Ovary (tissue), 9 donors: Measurements from ENCODE around the gene C2orf76. TPM values are rescaled to one million over a fixed set of nuclear protein-coding genes. Genes with fewer than 3 reads are reported as not detected.

ENCODE experiments used
- DNase-seq, 5 donors: peaks; one replicate each; pipeline ENCODE4 v3.0.0-alpha.2; 2019 to 2020
- H3K27ac ChIP-seq, 2 donors: fragments of 200-600 bp; one replicate each; pipeline versions ENCODE4 v1.5.1 to v1.8.0; 2019 to 2022
- H3K27me3 ChIP-seq: fragments of 200-600 bp; one replicate; pipeline ENCODE4 v1.8.0; 2022
- H3K36me3 ChIP-seq: fragments of 200-600 bp; sonication (generic); one replicate; pipeline ENCODE4 v1.5.1; 2019
- H3K4me1 ChIP-seq: one replicate; pipeline ENCODE4 v1.8.1; 2013; ENCODE audit warnings: mild to moderate bottlenecking, moderate library complexity; ENCODE audit not compliant: insufficient read depth
- H3K4me3 ChIP-seq: fragments of 200-600 bp; sonication (generic); one replicate; pipeline ENCODE4 v1.5.1; 2017
- H3K9me3 ChIP-seq, 2 donors: fragments of 200-600 bp in 1 of 2; sonication (generic) in 1 of 2; one replicate each; pipeline versions ENCODE4 v1.5.1 to v1.8.1; 2013 to 2019; ENCODE audit warnings: mild to moderate bottlenecking in 1 of 2, moderate library complexity in 1 of 2
- EP300 ChIP-seq: sonication (generic); formaldehyde crosslinking; IDR thresholded peaks from one replicate; pipeline ENCODE4 v1.6.1; 2017; ENCODE audit warnings: antibody characterized with exemption
- POLR2A ChIP-seq: fragments of 450-650 bp; IDR thresholded peaks from one replicate; pipeline ENCODE4 v1.6.1; 2017; ENCODE audit warnings: antibody characterized with exemption, mild to moderate bottlenecking, moderate library complexity
- WGBS, 3 donors: extraction: QIAGEN DNeasy Blood & Tissue Kit in 1 of 3; methylation state at CpG; one replicate each; pipeline versions ENCODE4 v1.1.5 to v1.1.7; 2013 to 2017; 5-methylcytosine and 5-hydroxymethylcytosine counted together
- intact Hi-C, 4 donors: fragments of 100-400 bp; cut with DNase I; formaldehyde crosslinking; loops; one replicate each; pipeline versions ENCODE4 v1.11.0 to v1.15.1; 2022 to 2023
- polyA plus RNA-seq, 2 donors: library from polyadenylated mRNA; stranded (reverse); fragments of 200-250 nt in 1 of 2; fragments of 350-450 nt in 1 of 2; fragmentation: Illumina TruSeq in 1 of 2; extraction: RNeasy Lipid Tissue Mini Kit (QIAGEN cat#74804) in 1 of 2; gene quantifications; one replicate each; pipeline ENCODE4 v1.2.3, GENCODE V29; 2013 to 2014
- total RNA-seq, 7 donors: library from RNA; depleted of rRNA in 2 of 7; stranded (reverse); fragments of >200 nt in 2 of 7; fragmentation: NEBNext Ultra II Directional in 3 of 7; extraction: Animal tissue kit (Norgen Biotek cat#: 25700) in 3 of 7; gene quantifications; one replicate each; pipeline versions ENCODE4 v1.1.0 to v1.2.4, GENCODE V29; 2016 to 2023
- TF ChIP-seq, protein P1 (sequence below), 3 donors: fragments of 450-650 bp in 2 of 3; fragments of 200-600 bp in 1 of 3; IDR thresholded peaks; one replicate each; pipeline versions ENCODE4 v1.5.1 to v1.8.0; 2016 to 2022; ENCODE audit warnings: antibody characterized with exemption in 3 of 3, mild to moderate bottlenecking in 1 of 3
- donor health status: DM: no; HTN: no; CAD: no; lungs with moderate emphysema.
- donor health status: DM: no; HTN: no; CAD: no.
- donor health status: Bipolar disorder and iron deficiency.
- donor health status: DM: yes; HTN: yes; CAD: no.
- donor health status: DM: no; HTN: no; CAD: no.
- donor health status: DM: yes; HTN: yes; CAD: no.

C2orf76 gene
- total and polyA plus RNA-seq, 9 donors: 12.0 to 24.1 (median 14.1) TPM

DNA sequence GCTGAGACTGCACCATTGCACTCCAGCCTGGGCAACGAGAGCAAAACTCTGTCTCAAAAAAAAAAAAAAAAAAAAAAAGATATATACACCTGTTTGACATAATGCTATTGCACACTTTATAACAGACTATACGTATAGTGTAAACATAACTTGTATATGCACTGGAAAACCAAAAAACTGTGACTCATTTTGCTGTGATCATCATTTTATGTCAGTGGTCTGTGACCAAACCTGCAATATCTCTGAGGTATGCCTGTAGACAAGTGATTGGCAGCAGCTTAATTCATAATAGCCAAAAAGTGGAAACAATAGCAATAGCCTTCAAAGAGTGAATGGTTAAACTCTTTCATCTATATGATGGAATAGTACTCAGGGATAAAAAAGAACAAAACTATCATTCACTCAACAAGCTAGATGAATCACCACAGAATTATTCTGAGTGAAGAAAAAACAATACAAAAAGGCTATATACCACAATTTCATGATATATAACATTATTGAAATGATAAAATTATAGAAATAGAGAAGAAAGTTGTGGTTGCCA is 6.1 kb downstream of the C2orf76 start:
- no peak for DNase-seq
- Histone ChIP-seq H3K9me3 (no peaks in the 10 kb centered on the region), H3K4me1 (peaks cover under 1% of the 10 kb centered on the region), H3K27ac (no peak overlapping the region), H3K27me3 (no peaks in the 10 kb centered on the region), H3K36me3 (no peaks in the 10 kb centered on the region), H3K4me3 (no peak overlapping the region)
- WGBS, 3 donors: 86 to 98% (median 96%) methylated on average over 2 of the region's 2 CpGs
- intact Hi-C loops: loop anchor here in 1 of 4 donors (10.0 kb wide), 1 partner anchor 654 kb away; the partner anchor contains the start of gene EPB41L5
- TF ChIP-seq EP300: no peak
- TF ChIP-seq, protein P1, sequence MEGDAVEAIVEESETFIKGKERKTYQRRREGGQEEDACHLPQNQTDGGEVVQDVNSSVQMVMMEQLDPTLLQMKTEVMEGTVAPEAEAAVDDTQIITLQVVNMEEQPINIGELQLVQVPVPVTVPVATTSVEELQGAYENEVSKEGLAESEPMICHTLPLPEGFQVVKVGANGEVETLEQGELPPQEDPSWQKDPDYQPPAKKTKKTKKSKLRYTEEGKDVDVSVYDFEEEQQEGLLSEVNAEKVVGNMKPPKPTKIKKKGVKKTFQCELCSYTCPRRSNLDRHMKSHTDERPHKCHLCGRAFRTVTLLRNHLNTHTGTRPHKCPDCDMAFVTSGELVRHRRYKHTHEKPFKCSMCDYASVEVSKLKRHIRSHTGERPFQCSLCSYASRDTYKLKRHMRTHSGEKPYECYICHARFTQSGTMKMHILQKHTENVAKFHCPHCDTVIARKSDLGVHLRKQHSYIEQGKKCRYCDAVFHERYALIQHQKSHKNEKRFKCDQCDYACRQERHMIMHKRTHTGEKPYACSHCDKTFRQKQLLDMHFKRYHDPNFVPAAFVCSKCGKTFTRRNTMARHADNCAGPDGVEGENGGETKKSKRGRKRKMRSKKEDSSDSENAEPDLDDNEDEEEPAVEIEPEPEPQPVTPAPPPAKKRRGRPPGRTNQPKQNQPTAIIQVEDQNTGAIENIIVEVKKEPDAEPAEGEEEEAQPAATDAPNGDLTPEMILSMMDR (IDR thresholded peaks at IDR 0.05): no peak
- no peak for TF ChIP-seq POLR2A

DNA sequence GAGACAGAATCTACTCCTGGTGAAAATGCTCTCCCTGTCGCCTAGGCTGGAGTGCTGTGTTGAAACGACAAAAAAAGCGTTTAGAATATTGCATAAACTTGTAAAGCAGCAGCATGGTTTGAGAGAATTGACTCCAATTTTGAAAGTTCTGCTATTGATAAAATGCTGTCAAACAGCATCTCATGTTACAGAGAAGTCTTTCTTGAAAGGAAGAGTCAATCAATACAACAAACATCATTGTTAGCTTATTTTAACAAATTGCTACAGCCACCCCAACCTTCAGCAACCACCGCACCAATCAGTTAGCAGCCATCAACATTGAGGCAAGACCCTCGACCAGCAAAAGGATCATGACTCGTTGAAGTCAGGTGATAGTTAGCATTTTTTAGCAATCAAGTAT is 6.9 kb downstream of the C2orf76 start:
- H3K4me3 ChIP-seq: no peak overlapping the region
- no peaks in the 10 kb centered on the region for H3K27me3 ChIP-seq
- H3K9me3 ChIP-seq: no peaks in the 10 kb centered on the region
- no peak overlapping the region for H3K27ac ChIP-seq
- no peak for DNase-seq
- no peaks in the 10 kb centered on the region for H3K36me3 ChIP-seq
- WGBS, 3 donors: 90 to 93% (median 91%) methylated on average over 6 of the region's 6 CpGs
- intact Hi-C loops: loop anchor here in 1 of 4 donors (10.0 kb wide), 1 partner anchor 655 kb away; the partner anchor contains the start of gene EPB41L5
- TF ChIP-seq EP300 (no peak), POLR2A (no peak)
- TF ChIP-seq, protein P1 (IDR thresholded peaks at IDR 0.05): no peak
- H3K4me1 ChIP-seq: no peaks in the 10 kb centered on the region

DNA sequence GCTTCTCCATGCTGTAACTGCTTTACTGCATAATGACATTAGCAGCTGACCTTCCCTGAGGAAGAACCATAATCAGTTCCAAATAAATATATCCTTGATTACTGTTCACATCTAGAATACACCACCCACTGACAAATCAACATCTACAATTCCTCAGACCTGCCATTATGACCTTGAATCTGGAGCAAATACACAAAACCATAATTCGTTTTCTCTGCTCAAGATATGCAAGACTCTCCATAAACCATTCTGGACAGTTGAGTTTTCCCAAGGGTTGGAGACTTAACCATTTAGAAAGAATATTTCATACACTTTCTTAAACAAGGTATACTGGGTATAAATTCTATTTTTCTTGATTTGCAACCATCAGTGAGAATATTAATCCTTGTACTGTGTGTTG is 11.8 kb downstream of the C2orf76 start:
- TF ChIP-seq EP300 (no peak), POLR2A (no peak)
- TF ChIP-seq, protein P1 (IDR thresholded peaks at IDR 0.05): no peak

DNA sequence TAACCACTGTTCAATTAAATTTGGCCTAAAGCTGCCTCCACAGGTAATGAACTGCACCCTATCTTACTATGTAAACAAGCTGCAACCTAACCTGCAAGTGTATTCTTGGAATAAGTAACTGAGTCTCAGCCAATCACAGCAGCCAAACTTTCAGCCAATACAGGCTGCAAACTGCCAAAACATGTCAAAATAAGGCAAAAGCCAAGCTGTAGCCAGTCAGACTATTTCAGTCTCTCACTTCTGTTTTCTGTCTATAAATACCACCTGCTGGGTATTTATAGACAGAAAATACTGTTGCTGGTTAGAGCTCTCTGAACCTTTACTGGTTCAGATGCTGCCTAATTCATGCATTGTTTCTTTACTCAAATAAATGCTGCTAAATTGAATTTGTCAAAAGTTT is 14.3 kb downstream of the C2orf76 start:
- intact Hi-C loops: no loop called here
- no peak for DNase-seq
- TF ChIP-seq EP300: no peak
- TF ChIP-seq, protein P1 (IDR thresholded peaks at IDR 0.05): no peak
- H3K9me3 ChIP-seq: no peaks in the 10 kb centered on the region
- H3K27me3 ChIP-seq: no peaks in the 10 kb centered on the region
- no peak overlapping the region for H3K27ac ChIP-seq
- H3K4me1 ChIP-seq: peaks cover 3% of the 10 kb centered on the region
- H3K36me3 ChIP-seq: no peaks in the 10 kb centered on the region
- H3K4me3 ChIP-seq: no peak overlapping the region

More for the DNA sequence above, 11.8 kb downstream of the C2orf76 start:
- no peaks in the 10 kb centered on the region for H3K27me3 ChIP-seq
- H3K4me3 ChIP-seq: no peak overlapping the region
- no peaks in the 10 kb centered on the region for H3K36me3 ChIP-seq
- intact Hi-C loops: no loop called here
- H3K9me3 ChIP-seq: no peaks in the 10 kb centered on the region
- 43 to 73% (median 47%) methylated on average over 1 of the region's 1 CpG for WGBS, 3 donors
- no peak for DNase-seq
- H3K27ac ChIP-seq: no peak overlapping the region
- peaks cover 1% of the 10 kb centered on the region for H3K4me1 ChIP-seq
